AG04449 (cell line): ENCODE measurements around the gene RBM38.
"Not testable (repeated sequence)": the region's sequence is repeated elsewhere in the genome, so short reads cannot be mapped to it uniquely, and the experiment has no call there.

Experiments used
- CTCF ChIA-PET: fragments of 350-600 bp; formaldehyde crosslinking; extraction: SDS; loops from one replicate; lab custom pipeline; 2021; ENCODE audit warnings: antibody characterized with exemption; lab: Yijun Ruan, JAX
- POLR2A ChIA-PET: fragments of 400-600, 350-600 bp; formaldehyde crosslinking; extraction: SDS; loops from one replicate; lab custom pipeline; 2020; ENCODE audit warnings: antibody characterized with exemption, inconsistent platforms; lab: Yijun Ruan, JAX
- DNase-seq: peaks from one replicate; pipeline ENCODE4 v3.0.0-alpha.2; 2010; ENCODE audit warnings: low read depth, low spot score
- H3K4me3 ChIP-seq: 2 replicates; pipeline ENCODE4 v1.5.1; 2011; ENCODE audit warnings: low read depth, mild to moderate bottlenecking, control low read depth, low read length
- CTCF ChIP-seq: IDR thresholded peaks from one replicate; pipeline ENCODE4 v1.5.1; 2011; ENCODE audit warnings: mild to moderate bottlenecking, moderate library complexity, low read length, control low read depth, inconsistent platforms; ENCODE audit not compliant: insufficient read depth; ENCODE audit errors: missing control alignments

RBM38 gene

DNA sequence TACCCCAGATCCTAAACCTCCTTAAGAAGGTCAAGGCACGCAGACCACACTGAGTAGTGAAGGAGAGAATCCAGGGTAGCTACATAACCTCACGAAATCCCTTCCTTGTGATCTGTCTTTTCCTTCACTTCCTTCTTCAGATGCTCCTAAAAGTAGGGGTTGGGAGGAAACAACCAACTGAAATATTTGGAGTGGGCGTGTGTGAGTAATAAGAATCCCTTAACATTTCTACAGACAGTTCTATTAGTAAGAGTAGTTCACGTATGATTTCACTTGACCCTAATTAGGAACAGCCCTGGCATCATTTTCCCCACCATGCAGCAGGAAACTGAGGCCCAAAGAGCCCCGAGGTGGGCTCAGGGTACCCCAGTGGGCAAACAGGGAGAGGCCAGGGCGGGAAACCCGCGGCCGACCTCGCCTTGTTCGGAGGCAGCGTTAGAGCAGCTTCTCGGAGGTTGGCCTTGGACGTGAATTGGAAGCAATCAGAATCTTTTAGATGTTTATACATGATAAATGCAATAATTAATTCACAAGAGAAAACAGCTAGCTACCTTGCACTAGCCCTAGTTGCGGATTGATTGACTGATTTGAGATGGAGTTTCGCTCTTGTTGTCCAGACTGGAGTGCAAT is 41.0 kb upstream of the RBM38 start:
- no peak for DNase-seq
- no peak overlapping the region for H3K4me3 ChIP-seq
- TF ChIP-seq CTCF, result no peak
- CTCF ChIA-PET, result interaction anchor here (1.7 to 9.7 kb wide), 6 partner anchors 12 to 799 kb away, joined by 5 to 173 read pairs (median 9); no protein-coding TSS in a partner anchor
- POLR2A ChIA-PET, result no interaction called here

DNA sequence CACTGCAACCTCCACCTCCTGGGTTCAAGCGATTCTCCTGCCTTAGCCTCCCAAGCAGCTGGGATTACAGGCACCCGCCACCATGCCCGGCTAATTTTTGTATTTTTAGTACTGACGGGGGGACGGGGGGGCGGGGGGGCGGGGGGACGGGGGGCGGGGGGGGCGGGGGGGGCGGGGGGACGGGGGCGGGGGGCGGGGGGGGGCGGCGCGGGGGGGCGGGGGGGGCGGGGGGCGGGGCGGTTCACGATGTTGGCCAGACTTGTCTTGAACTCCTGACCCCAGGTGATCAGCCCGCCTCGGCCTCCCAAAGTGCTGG is 40.5 kb upstream of the RBM38 start:
- CTCF ChIA-PET, result interaction anchor here (2.5 to 9.7 kb wide), 3 partner anchors 17 to 264 kb away, joined by 8 to 173 read pairs (median 49); no protein-coding TSS in a partner anchor
- DNase-seq, POLR2A ChIA-PET: not testable (repeated sequence)
- H3K4me3 ChIP-seq, result peak overlapping the region; percentile 100

GRCh38 chr20:57351042-57351783 is 40.0 kb upstream of the RBM38 start, which contains the start of gene RAE1:
RAE1 (plus strand) TSS chr20:57351255; CDS start chr20:57354039, 2,784 bp downstream.
- DNase-seq, result peak; percentile 63
- H3K4me3 ChIP-seq, result peak within 1 kb of the TSS; percentile 100
- TF ChIP-seq CTCF, result no peak
- POLR2A ChIA-PET, result no interaction called here
- CTCF ChIA-PET, result interaction anchor here (1.0 to 6.3 kb wide), 4 partner anchors 10 to 265 kb away, joined by 3 to 49 read pairs (median 6); no protein-coding TSS in a partner anchor

DNA sequence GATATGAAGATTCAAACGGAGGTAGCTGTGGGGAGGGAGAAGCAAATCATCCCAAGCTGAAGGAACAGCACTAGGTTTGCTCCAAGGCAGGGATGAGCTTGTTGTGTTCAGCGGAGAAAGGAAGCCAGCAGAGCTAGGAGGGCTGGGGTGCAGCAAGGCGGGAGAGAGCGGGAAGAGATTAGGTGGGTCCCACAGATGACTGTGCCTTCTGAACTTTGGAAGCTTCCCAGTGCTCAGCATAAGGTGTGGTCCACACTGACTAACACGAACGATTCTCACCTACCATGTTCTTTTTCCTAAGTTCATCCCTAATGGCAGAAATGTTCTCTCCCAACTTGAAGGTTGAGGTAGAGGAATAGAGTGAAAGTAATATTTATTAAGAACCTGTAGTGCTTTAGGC is 38.9 kb upstream of the RBM38 start:
- H3K4me3 ChIP-seq, result peak overlapping the region; percentile 100
- no peak for TF ChIP-seq CTCF
- DNase-seq, result no peak
- ChIA-PET CTCF (interaction anchor here (1.4 kb wide), 1 partner anchor 10 kb away, joined by 5 read pairs; no protein-coding TSS in a partner anchor), POLR2A (no interaction called here)

DNA sequence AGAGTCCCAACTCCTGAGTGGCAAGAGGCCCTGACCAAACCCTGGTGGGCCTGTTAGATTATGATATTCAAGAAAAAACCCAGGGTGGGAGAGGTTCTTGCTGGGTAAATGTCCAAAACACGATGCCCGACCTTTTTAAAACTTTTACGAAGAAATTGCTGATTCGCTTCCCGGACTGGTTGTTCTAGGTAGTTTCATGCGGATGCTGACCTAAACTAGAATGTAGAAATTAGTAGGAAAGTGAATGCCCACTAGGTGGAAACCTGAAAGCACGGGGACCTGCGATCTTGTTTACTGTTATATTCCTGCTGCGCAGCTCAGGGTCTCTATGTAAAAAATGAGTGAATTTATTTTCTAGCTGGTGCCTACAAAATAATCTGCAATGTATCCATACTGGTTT is 37.8 kb upstream of the RBM38 start:
- CTCF ChIA-PET, result no interaction called here
- no peak for TF ChIP-seq CTCF
- DNase-seq, result no peak
- H3K4me3 ChIP-seq, result no peak overlapping the region
- POLR2A ChIA-PET, result no interaction called here

DNA sequence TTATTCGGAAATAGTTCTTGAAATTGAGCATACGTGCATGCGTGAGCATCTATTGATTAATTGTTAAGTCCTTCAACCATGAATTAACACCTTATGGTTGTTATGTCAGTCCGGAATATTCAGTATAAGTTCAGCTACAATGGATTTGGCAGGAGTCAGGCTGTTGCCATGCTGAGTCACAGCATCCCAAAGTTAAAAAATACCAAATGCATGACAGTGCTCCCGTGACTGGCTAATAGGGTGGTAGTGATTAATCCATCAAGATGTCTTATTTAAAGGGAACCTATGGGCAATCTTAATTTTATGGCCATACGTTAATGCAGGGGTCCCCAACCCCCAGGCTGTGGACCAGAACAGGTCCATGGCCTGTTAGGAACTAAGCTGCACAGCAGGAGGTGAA is 29.7 kb upstream of the RBM38 start:
- peak; percentile 42 for DNase-seq
- CTCF ChIA-PET, result interaction anchor here (0.8 to 2.0 kb wide), 6 partner anchors 10 to 134 kb away, joined by 3 to 8 read pairs (median 4); partner anchors contain the start of gene RAE1
- TF ChIP-seq CTCF, result no peak

More for the DNA sequence above, 29.7 kb upstream of the RBM38 start:
- no peak overlapping the region for H3K4me3 ChIP-seq
- POLR2A ChIA-PET, result interaction anchor here (0.5 to 0.6 kb wide), 3 partner anchors 285 to 950 kb away, joined by 3 to 4 read pairs (median 3); no protein-coding TSS in a partner anchor
